CD4-positive, alpha-beta T cell treated with Interleukin-10 for 1 hour (primary cell): ENCODE results near the gene MEP1A.
"Not testable (repeated sequence)": the region's sequence is repeated elsewhere in the genome, so short reads cannot be mapped to it uniquely, and the experiment has no call there.

Source experiments
- DNase-seq: peaks from one replicate; pipeline ENCODE4 v3.0.0-alpha.2; 2020

MEP1A gene

GRCh38 chr6:46838033-46838432 lies 44.8 kb downstream of the MEP1A start:
- no peak for DNase-seq

GRCh38 chr6:46842252-46842846 lies 49.2 kb downstream of the MEP1A start:
- DNase-seq, result not testable (repeated sequence)

- no peak for DNase-seq
Measured at GRCh38 chr6:46845126-46845525, 51.9 kb downstream of the MEP1A start.

GRCh38 chr6:46848684-46849360 lies 55.6 kb downstream of the MEP1A start:
- DNase-seq, result peak; percentile 48

- no peak for DNase-seq
Measured at GRCh38 chr6:46849361-46849690, 56.1 kb downstream of the MEP1A start.

- no peak for DNase-seq
Measured at GRCh38 chr6:46850792-46851191, 57.6 kb downstream of the MEP1A start.

GRCh38 chr6:46851576-46851975 lies 58.4 kb downstream of the MEP1A start:
- not testable (repeated sequence) for DNase-seq

- peak; percentile 18 for DNase-seq
Measured at GRCh38 chr6:46855966-46856365, 62.8 kb downstream of the MEP1A start.

GRCh38 chr6:46862381-46862780 lies 69.2 kb downstream of the MEP1A start:
- no peak for DNase-seq

GRCh38 chr6:46863791-46864190 lies 70.6 kb downstream of the MEP1A start:
- DNase-seq, result no peak

- no peak for DNase-seq
Measured at GRCh38 chr6:46865221-46865620, 72.0 kb downstream of the MEP1A start.

- no peak for DNase-seq
Measured at GRCh38 chr6:46867411-46867810, 74.2 kb downstream of the MEP1A start.

- DNase-seq, result no peak
Measured at GRCh38 chr6:46876126-46876525, 82.9 kb downstream of the MEP1A start.

- DNase-seq, result no peak
Measured at GRCh38 chr6:46879003-46879402, 85.8 kb downstream of the MEP1A start.

- DNase-seq, result no peak
Measured at GRCh38 chr6:46882645-46883044, 89.5 kb downstream of the MEP1A start.

GRCh38 chr6:46888031-46888430 lies 94.8 kb downstream of the MEP1A start:
- DNase-seq, result no peak

- no peak for DNase-seq
Measured at GRCh38 chr6:46888578-46888977, 95.4 kb downstream of the MEP1A start.
